K562 (cell line): ENCODE measurements around the gene BBS1. TPM values are rescaled to one million over a fixed set of nuclear protein-coding genes. Genes with fewer than 3 reads are reported as not detected.

ENCODE experiments used
- ATAC-seq: fragments of 200-7000 bp; cut with Tn5 transposase; 3 replicates; pipeline ENCODE4 v1.9.1; 2020; ENCODE audit warnings: moderate library complexity
- BruUV-seq: library from RNA; stranded (reverse); fragments of 400-500 nt; replicated peaks from 2 replicates; lab custom pipeline; 2021; lab: Mats Ljungman, UMichigan
- CTCF ChIA-PET: fragments of 300-600 bp; formaldehyde crosslinking; extraction: SDS; loops from one replicate; lab custom pipeline; 2021; ENCODE audit warnings: low intra/inter-chr PET ratio; lab: Yijun Ruan, JAX
- POLR2A ChIA-PET: fragments of 300-600, 350-650 bp; sonication (Branson Sonifier 250); formaldehyde crosslinking; extraction: SDS; loops from one replicate; lab custom pipeline; 2021; ENCODE audit warnings: antibody characterized with exemption, inconsistent platforms; lab: Yijun Ruan, JAX
- DNase-seq, 4 experiments: peaks; one replicate each; pipeline versions ENCODE4 v3.0.0 to v3.0.0-alpha.2; 2011 to 2018; ENCODE audit warnings: low spot score in 3 of 4, mixed read lengths in 3 of 4; ENCODE audit errors: extremely low read depth in 1 of 4
- FAIRE-seq: peaks from 2 replicates; lab custom pipeline; 2011; peaks lifted over from hg19 to GRCh38; lab: Jason Lieb, UNC
- H2AFZ ChIP-seq: 2 replicates; pipeline ENCODE4 v1.6.0; 2011; ENCODE audit warnings: low read depth, low read length, control low read depth, inconsistent platforms
- H3K27ac ChIP-seq: fragments of 200-600 bp; 3 replicates; pipeline ENCODE4 v1.8.0; 2011; ENCODE audit warnings: low read depth, mild to moderate bottlenecking, control low read depth, inconsistent platforms, low read length, moderate library complexity, mixed read lengths; ENCODE audit errors: extremely low read depth
- H3K27me3 ChIP-seq, 2 experiments: fragments of 300-600 bp in 1 of 2; 2 replicates in 1 of 2; 3 replicates in 1 of 2; pipeline versions ENCODE4 v1.6.0 to v1.8.0; 2011; ENCODE audit warnings: inconsistent platforms in 2 of 2, low read length in 2 of 2, mild to moderate bottlenecking in 1 of 2, mixed read lengths in 1 of 2, moderate library complexity in 1 of 2; ENCODE audit not compliant: control insufficient read depth in 2 of 2, insufficient read depth in 2 of 2
- H3K36me3 ChIP-seq: fragments of 300-600 bp; 3 replicates; pipeline ENCODE4 v1.8.0; 2011; ENCODE audit warnings: mild to moderate bottlenecking, low read length, inconsistent platforms; ENCODE audit not compliant: control insufficient read depth, insufficient read depth
- H3K4me1 ChIP-seq, 2 experiments: fragments of 200-600 bp in 1 of 2; replicated peaks in 1 of 2; 2 replicates in 1 of 2; 3 replicates in 1 of 2; pipeline versions ENCODE4 v1.5.1 to v1.8.0; 2011; ENCODE audit warnings: inconsistent platforms in 2 of 2, low read length in 2 of 2, mild to moderate bottlenecking in 1 of 2, mixed read lengths in 1 of 2, moderate library complexity in 1 of 2; ENCODE audit not compliant: control insufficient read depth in 2 of 2, insufficient read depth in 2 of 2
- H3K4me2 ChIP-seq: 2 replicates; pipeline ENCODE4 v1.6.1; 2011; ENCODE audit warnings: low read length, control low read depth, inconsistent platforms, mixed read lengths; ENCODE audit not compliant: insufficient read depth
- H3K4me3 ChIP-seq: fragments of 200-600 bp; sonication (generic), shearing (Covaris generic); 2 replicates; pipeline ENCODE4 v1.5.1; 2016; ENCODE audit warnings: control low read depth, inconsistent platforms
- H3K79me2 ChIP-seq: fragments of 200-600 bp; 3 replicates; pipeline ENCODE4 v1.8.0; 2011; ENCODE audit warnings: low read length, inconsistent platforms; ENCODE audit not compliant: control insufficient read depth, insufficient read depth
- H3K9ac ChIP-seq, 2 experiments: 2 replicates each; pipeline versions ENCODE4 v1.6.0 to v1.6.1; 2011; ENCODE audit warnings: low read depth in 2 of 2, low read length in 2 of 2, control low read depth in 1 of 2, inconsistent platforms in 1 of 2, mild to moderate bottlenecking in 1 of 2, mixed read lengths in 1 of 2; ENCODE audit not compliant: insufficient read depth in 1 of 2
- H3K9me1 ChIP-seq: one replicate; pipeline ENCODE4 v1.6.0; 2011; ENCODE audit warnings: inconsistent platforms, mild to moderate bottlenecking, low read length, moderate library complexity; ENCODE audit not compliant: control insufficient read depth, insufficient read depth
- H3K9me3 ChIP-seq: replicated peaks from 2 replicates; pipeline ENCODE4 v1.5.1; 2011; ENCODE audit warnings: low read depth, low read length, inconsistent platforms; ENCODE audit not compliant: control insufficient read depth, insufficient read depth
- H4K20me1 ChIP-seq: replicated peaks from 2 replicates; pipeline ENCODE4 v1.6.1; 2011; ENCODE audit warnings: low read length, inconsistent platforms, mixed read lengths; ENCODE audit not compliant: control insufficient read depth, insufficient read depth
- BMI1 ChIP-seq: fragments of 150-350 bp; IDR thresholded peaks from 2 replicates; pipeline ENCODE4 v1.6.1; 2014; ENCODE audit warnings: low read length
- CBX1 ChIP-seq: sonication (generic); IDR thresholded peaks from 2 replicates; pipeline ENCODE4 v1.6.1; 2016; ENCODE audit warnings: antibody characterized with exemption, low read depth, mild to moderate bottlenecking
- CTBP1 ChIP-seq: fragments of 450-650 bp; IDR thresholded peaks from 2 replicates; pipeline ENCODE4 v1.6.1; 2016; ENCODE audit warnings: borderline replicate concordance
- ELF2 ChIP-seq: fragments of 250-450 bp; sonication (Bioruptor Pico); IDR thresholded peaks from 2 replicates; pipeline ENCODE4 v1.5.0; 2021; ENCODE audit warnings: mild to moderate bottlenecking
- FOXA3 ChIP-seq, 2 experiments: fragments of 450-650 bp in 1 of 2; sonication (generic) in 1 of 2; formaldehyde crosslinking; IDR thresholded peaks in 1 of 2; conservative IDR thresholded peaks in 1 of 2; 2 replicates each; pipeline versions ENCODE4 v1.4.0 to v1.8.0; 2020 to 2022; ENCODE audit warnings: mild to moderate bottlenecking in 2 of 2, missing genetic modification reagents in 1 of 2
- HDAC2 ChIP-seq: fragments of 450-650 bp; IDR thresholded peaks from 2 replicates; pipeline ENCODE4 v1.6.1; 2016; ENCODE audit warnings: mild to moderate bottlenecking
- KDM1A ChIP-seq, 2 experiments: fragments of 450-650 bp; IDR thresholded peaks; 2 replicates each; pipeline ENCODE4 v1.6.1; 2016; ENCODE audit warnings: mild to moderate bottlenecking in 2 of 2
- MAFK ChIP-seq: IDR thresholded peaks from 2 replicates; pipeline ENCODE4 v1.6.1; 2011; ENCODE audit warnings: low read length, improper control_type of control experiment
- MYC ChIP-seq, 2 experiments: fragments of 250-450 bp in 1 of 2; sonication (Bioruptor Pico) in 1 of 2; IDR thresholded peaks; 2 replicates each; pipeline versions ENCODE4 v1.5.1 to v1.6.1; 2012 to 2021; ENCODE audit warnings: low read depth in 2 of 2, borderline replicate concordance in 1 of 2, improper control_type of control experiment in 1 of 2, low read length in 1 of 2, mild to moderate bottlenecking in 1 of 2, moderate library complexity in 1 of 2
- NCOA1 ChIP-seq: fragments of 450-650 bp; IDR thresholded peaks from 2 replicates; pipeline ENCODE4 v1.6.1; 2016; ENCODE audit warnings: low read depth
- NCOA2 ChIP-seq, 2 experiments: fragments of 450-650 bp; IDR thresholded peaks; 2 replicates each; pipeline ENCODE4 v1.6.1; 2018; ENCODE audit warnings: mild to moderate bottlenecking in 2 of 2, moderate library complexity in 1 of 2; ENCODE audit not compliant: partially characterized antibody in 2 of 2
- RBM25 ChIP-seq: fragments of 200-400 bp; formaldehyde crosslinking; IDR thresholded peaks from 2 replicates; pipeline ENCODE4 v1.6.1; 2018; ENCODE audit warnings: low read length, low read depth, moderate library complexity; ENCODE audit not compliant: severe bottlenecking
- RUNX1 ChIP-seq: sonication (generic); IDR thresholded peaks from 2 replicates; pipeline ENCODE4 v1.6.1; 2016; ENCODE audit warnings: antibody characterized with exemption, low read depth
- TBL1XR1 ChIP-seq, 2 experiments: IDR thresholded peaks; 2 replicates each; pipeline ENCODE4 v1.6.1; 2012; ENCODE audit warnings: improper control_type of control experiment in 2 of 2, low read length in 2 of 2, mild to moderate bottlenecking in 1 of 2
- ZBTB11 ChIP-seq, 3 experiments: fragments of 200-800 bp in 1 of 3; fragments of 250-450 bp in 1 of 3; fragments of 450-650 bp in 1 of 3; sonication (Bioruptor Pico) in 1 of 3; sonication (Bioruptor generic) in 1 of 3; formaldehyde crosslinking in 1 of 3; IDR thresholded peaks; 2 replicates each; pipeline versions ENCODE4 v1.6.1 to v1.8.0; 2016 to 2022; ENCODE audit warnings: mild to moderate bottlenecking in 2 of 3, missing genetic modification characterization in 2 of 3, missing compliant biosample characterization in 1 of 3, moderate library complexity in 1 of 3
- ZNF175 ChIP-seq: fragments of 200-800 bp; sonication (Bioruptor generic); IDR thresholded peaks from 2 replicates; pipeline ENCODE4 v1.6.1; 2016; ENCODE audit warnings: low read depth, mild to moderate bottlenecking, missing genetic modification characterization, missing compliant biosample characterization
- ZNF253 ChIP-seq: fragments of 250-450 bp; sonication (Bioruptor Pico); conservative IDR thresholded peaks from 2 replicates; pipeline ENCODE4 v1.6.1; 2021; ENCODE audit warnings: mild to moderate bottlenecking
- ZNF445 ChIP-seq: fragments of 250-450 bp; sonication (Bioruptor Pico); IDR thresholded peaks from 2 replicates; pipeline ENCODE4 v1.4.0; 2020; ENCODE audit warnings: low read depth, mild to moderate bottlenecking, moderate library complexity
- ZNF785 ChIP-seq: fragments of 250-450 bp; sonication (Bioruptor Pico); IDR thresholded peaks from 2 replicates; pipeline ENCODE4 v1.4.0; 2020; ENCODE audit warnings: mild to moderate bottlenecking
- WGBS: fragments of 100-300 bp; shearing (Covaris generic); methylation state at CpG from one replicate; pipeline ENCODE4 v1.1.6; 2016; ENCODE audit warnings: low coverage, mixed read lengths; ENCODE audit not compliant: insufficient coverage; ENCODE audit errors: missing lambda C conversion rate; 5-methylcytosine and 5-hydroxymethylcytosine counted together
- in situ Hi-C: fragments of 300-500 bp; cut with MboI; formaldehyde crosslinking; loops from 4 replicates; pipeline ENCODE4 v1.15.0; 2018; ENCODE audit warnings: inconsistent platforms, mixed read lengths
- intact Hi-C: fragments of 100-400 bp; cut with micrococcal nuclease; formaldehyde crosslinking; loops from 2 replicates; pipeline ENCODE4 v1.14.2; 2022
- polyA plus RNA-seq, 8 experiments: library from polyadenylated mRNA; depleted of rRNA in 4 of 8; stranded (reverse) in 5 of 8; unstranded in 3 of 8; fragments of >200 nt; fragmentation: Nextera tagmentation in 2 of 8; fragmentation: Illumina TruSeq in 1 of 8; extraction: Ambion mirVana in 2 of 8; extraction: Trizol in 1 of 8; gene quantifications; 2 replicates each; pipeline versions ENCODE4 v1.2.1 to v1.2.3, GENCODE V29; 2011 to 2014; ENCODE audit warnings: inconsistent platforms in 1 of 8, missing spikeins in 1 of 8
- total RNA-seq, 7 experiments: library from RNA; depleted of rRNA in 6 of 7; stranded (reverse); fragments of >200 nt in 6 of 7; fragmentation: Illumina TruSeq in 2 of 7; extraction: Trizol in 2 of 7; gene quantifications; 2 replicates each; pipeline versions ENCODE4 v1.2.1 to v1.2.3, GENCODE V29; 2011 to 2021; ENCODE audit warnings: low replicate concordance in 1 of 7

The BBS1 gene
- total and polyA plus RNA-seq, 9 of the 15 experiments (the other 6 are each of a cell fraction or from before 2014, with no cell fraction given) = 9.0 to 19.8 (median 12.1) TPM

GRCh38 chr11:66494458-66494857 lies 16.0 kb upstream of the BBS1 start:
- Histone ChIP-seq H3K9ac (peak overlapping the region in 1 of 2 experiments; percentile 45; a peak in 1 of 4 replicates), H3K79me2 (no peaks in the 10 kb centered on the region), H3K4me2 (no peak overlapping the region), H3K9me1 (no peaks in the 10 kb centered on the region), H3K4me3 (no peak overlapping the region), H4K20me1 (0 out of 2 replicates have a peak, but pooled peaks cover 2% of the 10 kb centered on the region), H3K9me3 (no peaks in the 10 kb centered on the region), H3K36me3 (peaks cover 50% of the 10 kb centered on the region; the same call in 2 of the 3 replicates), H2AFZ (no peak overlapping the region), H3K27me3 (no peaks in the 10 kb centered on the region), H3K27ac (no peak overlapping the region), H3K4me1 (peaks cover 0 to 30% of the 10 kb centered on the region in 2 experiments; a peak in 3 of 5 replicates)
- no TSS peak for BruUV-seq
- ATAC-seq = no peak
- WGBS = 81% methylated on average over 7 of the region's 7 CpGs
- POLR2A ChIA-PET = interaction anchor here (0.7 kb wide), 1 partner anchor 105 kb away, joined by 3 read pairs; no protein-coding TSS in a partner anchor
- no peak for FAIRE-seq
- intact Hi-C loops (no loop called here), in situ Hi-C loops (no loop called here)
- CTCF ChIA-PET = no interaction called here
- DNase-seq = no peak
- TF ChIP-seq NCOA2 (IDR thresholded peaks at IDR 0.05; ENCODE audit: partially characterized antibody in 2 of 2) (no peak), KDM1A (IDR thresholded peaks at IDR 0.05) (peak in 1 of 2 experiments; percentile 51; a peak in 1 of 4 replicates), HDAC2 (0 out of 2 replicates have a peak, but pooled peaks have one; percentile 29), RBM25 (peak; percentile 66), ELF2 (CRISPR knock-in tag) (no peak), ZNF175 (no peak), ZNF785 (CRISPR knock-in tag) (no peak), MAFK (no peak), RUNX1 (no peak), FOXA3 (CRISPR knock-in tag; conservative IDR thresholded peaks at IDR 0.05 in 1 of 2, IDR thresholded peaks at IDR 0.05 in 1 of 2) (no peak), CTBP1 (no peak), ZNF253 (no peak), MYC (IDR thresholded peaks at IDR 0.05; ENCODE audit: low read depth, low read length) (no peak), MYC (CRISPR knock-in tag; IDR thresholded peaks at IDR 0.05; ENCODE audit: borderline replicate concordance, low read depth) (no peak), TBL1XR1 (IDR thresholded peaks at IDR 0.05; ENCODE audit: low read length in 2 of 2) (no peak), CBX1 (peak; percentile 36; the same call in 1 of the 2 replicates), ZNF445 (CRISPR knock-in tag) (no peak), BMI1 (no peak), ZBTB11 (CRISPR knock-in tag; IDR thresholded peaks at IDR 0.05) (no peak), NCOA1 (no peak)
